GM10248 (cell line): ENCODE results near the gene PDE4D.
"Not testable (repeated sequence)": the region's sequence is repeated elsewhere in the genome, so short reads cannot be mapped to it uniquely, and the experiment has no call there.

Source experiments
- CTCF ChIA-PET: fragments of 300-600 bp; sonication (Branson Sonifier 250); formaldehyde crosslinking; extraction: SDS; loops from one replicate; lab custom pipeline; 2021; ENCODE audit warnings: antibody characterized with exemption; lab: Yijun Ruan, JAX
- POLR2A ChIA-PET: fragments of 350-650 bp; sonication (Branson Sonifier 250); formaldehyde crosslinking; extraction: SDS; loops from one replicate; lab custom pipeline; 2020; ENCODE audit warnings: antibody characterized with exemption; lab: Yijun Ruan, JAX
- DNase-seq: peaks from one replicate; pipeline ENCODE4 v3.0.0; 2012; ENCODE audit errors: extremely low spot score
- CTCF ChIP-seq: IDR thresholded peaks from 2 replicates; pipeline ENCODE4 v1.5.1; 2012; ENCODE audit warnings: mild to moderate bottlenecking, low read depth; ENCODE audit errors: extremely low read depth, missing control alignments, control extremely low read depth

PDE4D gene

GRCh38 chr5:59065554-59065953 is 828.0 kb downstream of the PDE4D start:
- TF ChIP-seq CTCF, result no peak
- DNase-seq, result no peak
- ChIA-PET POLR2A (no interaction called here), CTCF (no interaction called here)

- CTCF ChIA-PET, result interaction anchor here (0.7 to 1.0 kb wide), 2 partner anchors 12 kb away, joined by 3 read pairs; no protein-coding TSS in a partner anchor
- no peak for DNase-seq
These were observed 829.2 kb downstream of the PDE4D start for GRCh38 chr5:59064293-59064692.

GRCh38 chr5:59062986-59063683 is 830.4 kb downstream of the PDE4D start:
- CTCF ChIA-PET, result interaction anchor here (1.2 to 1.5 kb wide), 2 partner anchors 11 to 16 kb away, joined by 4 to 5 read pairs; no protein-coding TSS in a partner anchor
- no peak for DNase-seq
- POLR2A ChIA-PET, result no interaction called here
- TF ChIP-seq CTCF, result no peak

More at GRCh38 chr5:59064293-59064692, 829.2 kb downstream of the PDE4D start:
- POLR2A ChIA-PET, result no interaction called here
- TF ChIP-seq CTCF, result no peak

- DNase-seq, result no peak
- ChIA-PET CTCF (interaction anchor here (1.1 to 1.6 kb wide), 4 partner anchors 13 to 175 kb away, joined by 3 to 5 read pairs (median 3); no protein-coding TSS in a partner anchor), POLR2A (no interaction called here)
- no peak for TF ChIP-seq CTCF
These were observed 832.1 kb downstream of the PDE4D start for GRCh38 chr5:59061377-59061776.

- DNase-seq, result no peak
- POLR2A ChIA-PET, result no interaction called here
- CTCF ChIA-PET, result interaction anchor here (0.8 to 1.2 kb wide), 3 partner anchors 16 to 306 kb away, joined by 3 read pairs; no protein-coding TSS in a partner anchor
- no peak for TF ChIP-seq CTCF
These were observed 834.4 kb downstream of the PDE4D start for GRCh38 chr5:59058969-59059687.

GRCh38 chr5:59058237-59058636 is 835.3 kb downstream of the PDE4D start:
- POLR2A ChIA-PET, result no interaction called here
- DNase-seq, result no peak
- CTCF ChIA-PET, result interaction anchor here (0.8 to 1.7 kb wide), 6 partner anchors 11 to 307 kb away, joined by 3 to 7 read pairs (median 3); no protein-coding TSS in a partner anchor
- TF ChIP-seq CTCF, result no peak

- POLR2A ChIA-PET, result not testable (repeated sequence)
- CTCF ChIA-PET, result interaction anchor here (1.3 to 1.7 kb wide), 4 partner anchors 9 to 19 kb away, joined by 3 to 7 read pairs (median 4); no protein-coding TSS in a partner anchor
These were observed 836.9 kb downstream of the PDE4D start for GRCh38 chr5:59056599-59056998.

More at GRCh38 chr5:59056599-59056998, 836.9 kb downstream of the PDE4D start:
- not testable (repeated sequence) for DNase-seq
